Measurements from ENCODE around the gene ZBTB7B.
A peak's percentile ranks its signal among the peaks of the same experiment; 100 is the strongest.

ZBTB7B gene

GRCh38 chr1:155017041-155017945 is 14.7 kb downstream of the ZBTB7B start:
- peak; percentile 90 for DNase-seq (ENCODE audit: low spot score)

DNA sequence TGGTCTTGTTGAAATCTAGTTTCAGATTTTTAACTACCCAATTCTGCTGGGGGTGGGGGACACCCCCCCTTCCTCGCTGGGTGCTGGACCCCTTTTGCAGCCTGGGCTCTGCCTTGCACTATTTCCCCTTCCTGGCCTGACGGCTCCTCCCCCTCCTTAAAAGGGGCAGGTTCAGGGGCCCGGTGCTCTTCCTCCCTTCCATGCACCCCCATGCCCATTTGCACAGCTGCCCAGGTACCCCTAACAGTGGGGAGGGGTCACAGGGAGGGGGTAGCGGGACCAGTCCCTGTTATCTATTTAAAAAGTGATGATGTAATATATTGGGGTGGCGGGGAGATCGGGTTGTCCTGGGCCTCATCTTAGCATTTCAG is 15.3 kb downstream of the ZBTB7B start:
- DNase-seq (ENCODE audit: low spot score), result no peak

DNA sequence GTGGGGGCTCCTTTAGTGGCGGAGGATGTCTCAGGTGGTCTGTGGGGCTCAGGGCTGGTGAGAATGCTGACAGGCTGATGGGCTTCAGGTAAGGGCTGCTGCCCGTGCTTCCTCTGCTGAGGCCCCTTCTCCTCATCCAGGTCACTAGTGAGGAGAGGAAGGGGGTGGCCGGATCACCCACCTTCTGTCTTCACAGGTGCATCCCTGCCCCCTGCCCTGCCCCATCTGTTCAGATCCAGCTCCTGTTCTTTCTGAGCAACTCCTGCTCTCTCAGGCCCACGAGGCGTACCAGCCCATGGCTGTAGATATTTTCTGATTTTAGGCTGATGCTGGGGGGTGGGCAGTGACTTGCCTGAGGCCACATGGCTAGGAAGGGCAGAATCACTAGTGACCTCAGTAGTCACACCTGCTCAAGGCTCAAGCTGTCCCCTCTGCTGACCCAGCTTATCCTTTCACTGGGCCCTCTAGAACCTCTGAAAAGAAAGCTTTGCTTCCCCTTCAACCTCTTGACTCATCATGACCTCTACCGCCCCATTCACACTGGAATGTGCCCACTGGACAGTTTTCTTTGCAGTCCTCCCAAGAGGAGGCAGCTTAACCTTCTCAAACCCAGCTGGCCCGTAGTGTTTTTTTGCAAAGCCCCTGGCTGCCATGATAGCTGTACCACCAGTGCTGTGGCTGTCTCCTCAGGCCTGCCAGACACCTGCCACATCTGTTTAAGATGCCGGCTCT is 16.2 kb downstream of the ZBTB7B start:
- DNase-seq (ENCODE audit: low spot score), result no peak

- no peak for DNase-seq (ENCODE audit: low spot score)
Observed at GRCh38 chr1:155019377-155020245, 17.0 kb downstream of the ZBTB7B start.

DNA sequence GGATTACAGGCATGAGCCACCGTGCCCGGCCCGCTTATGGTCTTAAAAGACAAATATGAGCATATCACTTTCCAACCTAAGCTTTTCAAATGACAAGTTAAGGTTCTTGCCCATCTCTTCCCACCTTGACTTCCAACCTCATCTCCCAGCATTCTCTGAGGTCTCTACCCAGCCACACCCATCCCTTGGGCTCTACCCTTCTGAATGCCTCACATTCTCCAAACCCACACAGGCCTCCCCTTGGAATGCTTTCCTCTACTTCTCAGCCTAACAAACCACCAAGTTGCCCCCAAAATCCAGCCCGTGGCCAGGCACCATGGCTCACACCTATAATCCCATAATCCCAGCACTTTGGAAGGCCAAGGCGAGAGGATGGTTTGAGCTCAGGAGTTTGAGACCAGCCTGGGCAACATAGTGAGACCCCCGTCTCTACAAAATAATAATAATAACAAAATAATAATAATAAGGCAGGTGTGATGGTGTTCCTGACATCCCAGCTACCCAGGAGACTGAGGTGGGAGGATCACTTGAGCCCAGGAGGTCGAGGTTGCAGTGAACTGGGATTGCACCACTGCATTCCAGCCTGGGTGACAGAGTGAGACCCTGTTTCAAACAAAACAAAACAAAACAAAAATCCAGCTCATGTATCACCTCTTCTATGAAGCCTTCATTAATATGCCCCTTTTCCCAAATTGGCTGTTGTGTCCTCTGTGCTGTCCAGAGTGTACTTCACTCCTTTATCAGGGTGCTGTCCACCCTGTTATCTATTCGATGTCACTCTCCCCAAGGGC is 19.7 kb downstream of the ZBTB7B start:
- no peak for DNase-seq (ENCODE audit: low spot score)

GRCh38 chr1:155022927-155023236 is 20.3 kb downstream of the ZBTB7B start:
- DNase-seq (ENCODE audit: low spot score), result no peak

GRCh38 chr1:155023627-155024026 is 21.0 kb downstream of the ZBTB7B start:
- DNase-seq (ENCODE audit: low spot score), result no peak

DNA sequence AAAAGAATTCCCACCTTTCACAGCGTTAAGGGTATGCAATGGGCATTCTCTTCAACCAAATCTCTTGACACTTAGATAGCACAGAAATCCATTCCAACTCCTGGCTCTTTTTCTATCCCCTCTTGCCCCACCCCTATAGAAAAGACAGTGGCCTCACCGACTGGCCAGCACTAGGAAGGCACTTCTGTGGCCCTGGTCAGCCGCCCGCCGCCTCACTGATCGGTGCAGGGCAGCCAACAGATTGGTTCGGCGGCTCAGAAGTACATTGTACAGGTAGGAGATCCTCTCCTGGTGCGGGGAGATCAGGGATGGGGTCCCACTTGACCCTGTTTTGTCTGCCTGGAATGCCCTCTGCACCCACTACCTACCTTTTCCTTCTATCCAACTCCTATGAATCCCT is 21.7 kb downstream of the ZBTB7B start:
- no peak for DNase-seq (ENCODE audit: low spot score)

DNA sequence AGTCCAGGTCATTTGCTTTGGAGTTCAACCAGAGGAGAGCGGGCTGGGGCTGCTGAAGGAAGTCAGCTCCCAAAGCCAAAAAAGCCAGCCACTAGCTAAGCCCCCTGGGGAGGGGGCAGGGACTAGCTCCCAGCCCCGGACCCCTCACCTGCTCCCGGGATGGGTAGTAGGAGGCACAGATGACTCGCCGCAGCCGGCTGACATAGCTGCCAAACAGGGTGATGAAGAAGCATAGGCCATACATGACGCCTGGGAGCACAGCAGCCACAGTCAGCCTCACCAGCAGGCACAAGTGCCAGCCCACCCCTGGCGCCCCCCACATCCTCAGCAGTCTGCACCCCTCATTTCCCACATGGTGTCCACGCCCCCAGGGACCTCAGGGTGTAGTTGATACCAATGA is 23.6 kb downstream of the ZBTB7B start:
- no peak for DNase-seq (ENCODE audit: low spot score)

DNA sequence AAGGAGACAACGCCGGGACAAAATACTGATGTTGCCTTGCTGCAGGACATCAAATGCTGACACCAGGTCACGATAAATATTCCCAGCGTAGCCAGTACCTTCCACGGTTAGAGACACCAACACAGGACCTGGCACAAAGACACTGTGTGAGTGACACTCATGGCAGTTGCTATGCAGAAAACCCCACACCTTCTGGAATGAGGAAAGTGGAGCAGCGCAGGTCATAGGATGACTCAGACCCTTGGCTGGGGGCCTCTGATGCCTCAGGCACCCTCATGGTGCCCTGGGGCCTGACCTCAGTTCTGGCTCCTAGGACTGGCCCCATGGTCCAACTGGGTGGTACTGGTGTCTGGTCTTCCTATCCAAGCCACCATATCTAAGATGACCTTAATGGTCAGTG is 24.0 kb downstream of the ZBTB7B start:
- no peak for DNase-seq (ENCODE audit: low spot score)

DNA sequence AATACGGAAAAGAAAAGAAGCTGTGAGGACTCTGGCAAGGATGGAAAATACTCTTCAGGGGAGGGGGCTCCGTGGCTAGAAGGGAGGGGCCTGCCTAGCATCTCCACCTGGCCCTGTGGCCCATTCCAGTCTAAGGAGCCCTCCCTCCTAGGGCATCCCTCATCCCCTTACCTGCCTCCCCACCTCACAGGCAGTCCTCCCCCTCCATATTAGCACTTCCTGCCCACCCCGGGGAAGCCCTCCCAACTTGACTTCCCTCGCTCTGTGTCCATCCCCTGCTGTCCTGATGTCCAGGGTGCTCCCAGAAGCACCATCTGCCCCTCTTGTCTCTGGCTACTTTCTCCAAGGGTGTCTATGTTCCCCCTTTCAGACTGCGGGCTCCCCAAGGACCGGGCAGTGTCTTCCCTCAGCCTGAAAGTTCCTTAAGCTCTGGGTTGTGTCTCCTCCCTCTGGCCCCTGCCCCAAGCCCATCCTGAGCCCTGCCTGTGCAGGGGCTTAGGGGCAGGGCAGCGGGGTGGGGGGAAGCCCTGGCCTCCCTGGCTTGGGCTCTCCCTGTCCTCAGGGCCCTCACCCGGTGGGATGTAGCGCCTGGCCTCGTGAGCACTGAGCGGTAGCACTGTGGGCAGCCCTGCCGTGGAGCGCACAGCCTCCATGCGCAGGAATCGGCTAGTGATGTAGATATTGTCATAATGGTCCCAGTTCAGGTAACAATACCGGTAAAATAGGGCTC is 27.1 kb downstream of the ZBTB7B start:
- DNase-seq (ENCODE audit: low spot score), result no peak

GRCh38 chr1:155030243-155030795 is 27.7 kb downstream of the ZBTB7B start:
- no peak for DNase-seq (ENCODE audit: low spot score)

- no peak for DNase-seq (ENCODE audit: low spot score)
Observed at GRCh38 chr1:155030899-155031298, 28.3 kb downstream of the ZBTB7B start.

DNA sequence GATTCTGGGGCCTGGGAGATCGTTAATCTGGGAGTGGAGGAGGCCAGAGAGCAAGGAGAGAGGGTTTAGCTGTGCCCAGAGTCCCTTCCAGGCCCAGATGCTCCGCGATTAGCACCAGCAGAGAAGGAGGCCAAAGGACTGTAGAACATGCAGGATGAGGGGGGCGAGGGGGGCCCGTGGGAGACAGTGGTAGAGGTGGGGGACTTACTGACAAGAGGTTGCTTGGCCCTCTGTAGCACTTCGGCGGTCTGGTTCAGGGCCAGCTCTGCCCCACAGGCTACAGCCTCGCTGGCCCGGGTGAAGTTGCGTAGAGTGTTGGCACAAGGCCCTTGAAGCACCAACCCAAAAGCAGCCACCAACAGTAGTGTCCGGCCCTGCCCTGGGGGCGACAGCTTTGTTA is 30.3 kb downstream of the ZBTB7B start:
- DNase-seq (ENCODE audit: low spot score), result no peak

GRCh38 chr1:155033524-155033923 is 30.9 kb downstream of the ZBTB7B start, which contains the start of the genes DCST1 and DCST2:
Gene DCST1 (plus strand): TSS chr1:155033824. CDS start chr1:155034037, 213 bp downstream.
Gene DCST2 (minus strand): TSS chr1:155033781. CDS start chr1:155033701, 80 bp downstream.
- no peak for DNase-seq (ENCODE audit: low spot score)

- DNase-seq (ENCODE audit: low spot score), result no peak
Observed at GRCh38 chr1:155034318-155035208, 32.0 kb downstream of the ZBTB7B start.

GRCh38 chr1:155035936-155036335 is 33.3 kb downstream of the ZBTB7B start:
- DNase-seq (ENCODE audit: low spot score), result no peak

GRCh38 chr1:155037043-155037442 is 34.4 kb downstream of the ZBTB7B start:
- no peak for DNase-seq (ENCODE audit: low spot score)

DNA sequence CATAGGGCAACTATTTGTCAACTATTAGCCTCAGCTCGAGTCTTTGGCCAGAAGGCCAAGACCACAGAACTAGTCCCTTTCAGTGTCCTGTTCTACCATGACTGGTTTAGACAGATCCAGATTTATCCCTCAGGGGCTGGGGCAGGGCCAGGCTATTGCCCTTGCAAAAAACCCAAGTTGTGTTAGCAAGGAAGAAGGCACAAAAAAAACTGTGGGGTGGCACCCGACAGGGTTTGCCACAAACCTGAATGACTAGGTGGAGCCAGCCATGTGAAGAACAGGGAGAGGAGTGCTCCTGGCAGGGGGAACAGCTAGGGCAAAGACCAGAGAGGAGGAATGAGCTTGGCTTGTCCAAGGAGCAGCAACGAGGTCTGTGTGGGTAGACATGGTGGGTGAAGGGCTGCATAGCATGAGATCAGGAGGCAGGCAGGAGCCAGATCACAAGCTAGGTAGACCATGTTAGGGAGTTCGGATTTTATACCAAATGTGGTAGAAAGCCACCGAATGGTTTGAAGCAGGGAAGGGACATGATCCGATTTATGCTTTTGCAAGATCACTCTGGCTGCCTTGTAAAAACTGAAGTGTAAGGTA is 35.3 kb downstream of the ZBTB7B start:
- no peak for DNase-seq (ENCODE audit: low spot score)
